Thyroid gland (tissue), 4 donors: ENCODE results near the gene HK2. TPM values are rescaled to one million over a fixed set of nuclear protein-coding genes. Genes with fewer than 3 reads are reported as not detected.
A peak's percentile ranks its signal among the peaks of the same experiment; 100 is the strongest.

Experiments
- DNase-seq, 2 donors: peaks; one replicate each; pipeline ENCODE4 v3.0.0-alpha.2; 2019
- H3K27ac ChIP-seq, 3 donors: fragments of 200-600 bp; sonication (generic); 1 replicate in 2 of 3; 2 replicates in 1 of 3; pipeline ENCODE4 v1.5.1; 2016 to 2019; ENCODE audit warnings: mild to moderate bottlenecking in 1 of 3, moderate library complexity in 1 of 3
- H3K27me3 ChIP-seq: fragments of 200-600 bp; sonication (generic); one replicate; pipeline ENCODE4 v1.5.1; 2019
- H3K36me3 ChIP-seq, 2 donors: fragments of 200-600 bp; sonication (generic); one replicate each; pipeline ENCODE4 v1.5.1; 2016 to 2019
- H3K4me1 ChIP-seq, 2 donors: fragments of 200-600 bp; sonication (generic); one replicate each; pipeline ENCODE4 v1.5.1; 2017 to 2019
- H3K4me3 ChIP-seq, 3 donors: fragments of 200-600 bp; sonication (generic); replicated peaks in 1 of 3; 1 replicate in 2 of 3; 2 replicates in 1 of 3; pipeline ENCODE4 v1.5.1; 2016; ENCODE audit warnings: mild to moderate bottlenecking in 1 of 3
- H3K9me3 ChIP-seq: fragments of 200-600 bp; sonication (generic); one replicate; pipeline ENCODE4 v1.5.1; 2017
- POLR2A ChIP-seq, 2 donors: fragments of 450-650 bp; IDR thresholded peaks; one replicate each; pipeline ENCODE4 v1.6.1; 2017; ENCODE audit warnings: antibody characterized with exemption in 2 of 2, mild to moderate bottlenecking in 2 of 2, moderate library complexity in 1 of 2
- WGBS, 2 donors: methylation state at CpG; one replicate each; pipeline ENCODE4 v1.1.5; 2017; 5-methylcytosine and 5-hydroxymethylcytosine counted together
- intact Hi-C: fragments of 100-400 bp; cut with DNase I; formaldehyde crosslinking; loops from one replicate; pipeline ENCODE4 v1.15.1; 2023
- total RNA-seq, 4 donors: library from RNA; depleted of rRNA; stranded (reverse); fragments of >200 nt; gene quantifications; one replicate each; pipeline ENCODE4 v1.2.3, GENCODE V29; 2016
- TF ChIP-seq, protein P1 (sequence below), 6 experiments: fragments of 200-600 bp in 3 of 6; fragments of 450-650 bp in 3 of 6; sonication (generic) in 3 of 6; IDR thresholded peaks; one replicate each; pipeline ENCODE4 v1.5.1; 2016 to 2019; ENCODE audit warnings: antibody characterized with exemption in 6 of 6, mild to moderate bottlenecking in 2 of 6, inconsistent platforms in 1 of 6, moderate library complexity in 1 of 6

The HK2 gene
- total RNA-seq, 4 donors from 2014 or later: 6.7 to 47.8 (median 26.9) TPM

- intact Hi-C loops: no loop called here
- no peaks in the 10 kb centered on the region for H3K27me3 ChIP-seq
Observed at GRCh38 chr2:74915743-74916142, 81.8 kb downstream of the HK2 start.

GRCh38 chr2:74916394-74916793, 82.5 kb downstream of the HK2 start:
- H3K4me3 ChIP-seq: no peak overlapping the region
- no peak for DNase-seq
- no peaks in the 10 kb centered on the region for H3K9me3 ChIP-seq
- peaks cover 0 to 8% of the 10 kb centered on the region in 2 donors for H3K4me1 ChIP-seq
- no peaks in the 10 kb centered on the region for H3K36me3 ChIP-seq
- H3K27me3 ChIP-seq: no peaks in the 10 kb centered on the region
- no peak overlapping the region for H3K27ac ChIP-seq
- 51 to 55% methylated on average over 2 of the region's 2 CpGs for WGBS, 2 donors
- TF ChIP-seq POLR2A (IDR thresholded peaks at IDR 0.05): no peak
- TF ChIP-seq, protein P1, sequence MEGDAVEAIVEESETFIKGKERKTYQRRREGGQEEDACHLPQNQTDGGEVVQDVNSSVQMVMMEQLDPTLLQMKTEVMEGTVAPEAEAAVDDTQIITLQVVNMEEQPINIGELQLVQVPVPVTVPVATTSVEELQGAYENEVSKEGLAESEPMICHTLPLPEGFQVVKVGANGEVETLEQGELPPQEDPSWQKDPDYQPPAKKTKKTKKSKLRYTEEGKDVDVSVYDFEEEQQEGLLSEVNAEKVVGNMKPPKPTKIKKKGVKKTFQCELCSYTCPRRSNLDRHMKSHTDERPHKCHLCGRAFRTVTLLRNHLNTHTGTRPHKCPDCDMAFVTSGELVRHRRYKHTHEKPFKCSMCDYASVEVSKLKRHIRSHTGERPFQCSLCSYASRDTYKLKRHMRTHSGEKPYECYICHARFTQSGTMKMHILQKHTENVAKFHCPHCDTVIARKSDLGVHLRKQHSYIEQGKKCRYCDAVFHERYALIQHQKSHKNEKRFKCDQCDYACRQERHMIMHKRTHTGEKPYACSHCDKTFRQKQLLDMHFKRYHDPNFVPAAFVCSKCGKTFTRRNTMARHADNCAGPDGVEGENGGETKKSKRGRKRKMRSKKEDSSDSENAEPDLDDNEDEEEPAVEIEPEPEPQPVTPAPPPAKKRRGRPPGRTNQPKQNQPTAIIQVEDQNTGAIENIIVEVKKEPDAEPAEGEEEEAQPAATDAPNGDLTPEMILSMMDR (IDR thresholded peaks at IDR 0.05): no peak
- intact Hi-C loops: no loop called here

More at GRCh38 chr2:74915743-74916142, 81.8 kb downstream of the HK2 start:
- Histone ChIP-seq H3K4me1 (peaks cover 0 to 8% of the 10 kb centered on the region in 2 donors), H3K36me3 (no peaks in the 10 kb centered on the region), H3K9me3 (no peaks in the 10 kb centered on the region), H3K27ac (no peak overlapping the region), H3K4me3 (no peak overlapping the region)
- WGBS, 2 donors: 79 to 90% methylated on average over 4 of the region's 4 CpGs
- DNase-seq: no peak
- TF ChIP-seq, protein P1 (IDR thresholded peaks at IDR 0.05): no peak
- TF ChIP-seq POLR2A (IDR thresholded peaks at IDR 0.05): no peak

- Histone ChIP-seq H3K27ac (no peak overlapping the region), H3K36me3 (no peaks in the 10 kb centered on the region), H3K4me3 (no peak overlapping the region), H3K9me3 (no peaks in the 10 kb centered on the region), H3K27me3 (no peaks in the 10 kb centered on the region), H3K4me1 (peaks cover 0 to 8% of the 10 kb centered on the region in 2 donors)
- no peak for TF ChIP-seq POLR2A (IDR thresholded peaks at IDR 0.05)
- TF ChIP-seq, protein P1 (IDR thresholded peaks at IDR 0.05): no peak
- WGBS, 2 donors: 65 to 67% methylated on average over 20 of the region's 20 CpGs
- DNase-seq: no peak
- intact Hi-C loops: no loop called here
Observed at GRCh38 chr2:74917702-74918619, 84.0 kb downstream of the HK2 start.

DNA sequence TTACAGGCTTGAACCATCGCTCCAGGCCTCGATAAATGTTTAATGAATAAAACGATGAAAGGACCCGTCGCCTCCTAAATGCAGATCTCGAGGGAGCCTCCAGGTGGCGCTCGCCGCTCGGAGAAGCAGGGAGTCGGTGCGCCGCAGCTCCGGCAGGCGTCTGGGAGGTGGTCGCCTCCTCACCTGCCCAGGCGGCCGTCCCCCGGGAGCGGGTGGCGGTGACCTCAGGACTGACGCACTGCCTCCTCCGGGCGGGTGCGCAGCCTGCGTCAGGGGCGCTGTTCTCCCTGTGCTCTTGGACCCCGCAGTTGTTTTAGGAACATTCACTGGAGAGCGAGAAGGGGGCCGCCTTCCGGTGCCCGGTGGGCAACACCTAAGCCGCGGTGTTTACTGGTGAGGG, 85.9 kb downstream of the HK2 start:
- DNase-seq: peak; percentile 50 to 69
- no peak for TF ChIP-seq POLR2A (IDR thresholded peaks at IDR 0.05)
- TF ChIP-seq, protein P1 (IDR thresholded peaks at IDR 0.05): peak; percentile 59 to 93 (median 76)
- Histone ChIP-seq H3K4me1 (peaks cover 0 to 8% of the 10 kb centered on the region in 2 donors), H3K4me3 (peak overlapping the region in 1 of 3 donors; percentile 23), H3K27ac (no peak overlapping the region), H3K9me3 (no peaks in the 10 kb centered on the region), H3K27me3 (no peaks in the 10 kb centered on the region), H3K36me3 (no peaks in the 10 kb centered on the region)
- intact Hi-C loops: loop anchor here (5.0 kb wide), 1 partner anchor 487 kb away; no protein-coding TSS in a partner anchor
- WGBS, 2 donors: 4 to 9% methylated on average over 9 to 30 of the region's 34 CpGs

DNA sequence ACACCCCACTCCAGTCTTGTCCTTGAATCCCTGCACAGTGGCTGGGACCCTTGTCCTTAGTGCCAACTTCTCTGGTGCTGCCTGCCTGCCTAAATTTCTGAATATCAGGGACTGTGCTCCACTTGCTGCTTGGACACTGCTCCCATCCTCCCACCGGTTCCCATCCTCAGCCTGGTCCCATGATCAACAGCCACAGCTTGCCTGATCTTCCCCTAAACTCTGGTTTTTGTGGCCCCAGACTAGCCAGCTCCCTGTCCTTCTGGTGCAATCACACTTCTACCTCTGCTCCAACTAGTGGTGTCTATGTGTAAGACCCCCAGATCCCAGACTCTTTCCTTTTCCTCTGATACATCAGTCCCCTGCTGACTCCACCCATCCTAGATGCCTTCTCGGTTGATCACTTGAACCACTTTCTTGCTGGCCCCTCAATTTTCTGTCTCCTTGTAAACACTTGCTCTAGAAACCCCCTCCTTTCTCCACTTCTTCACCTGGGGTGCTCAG, 87.4 kb downstream of the HK2 start:
- H3K4me3 ChIP-seq: no peak overlapping the region
- H3K36me3 ChIP-seq: no peaks in the 10 kb centered on the region
- no peaks in the 10 kb centered on the region for H3K9me3 ChIP-seq
- H3K27me3 ChIP-seq: no peaks in the 10 kb centered on the region
- no peak overlapping the region for H3K27ac ChIP-seq
- WGBS, 2 donors: 95 to 97% methylated on average over 2 of the region's 2 CpGs
- DNase-seq: no peak
- TF ChIP-seq, protein P1 (IDR thresholded peaks at IDR 0.05): no peak
- TF ChIP-seq POLR2A (IDR thresholded peaks at IDR 0.05): no peak
- intact Hi-C loops: loop anchor here (5.0 kb wide), 1 partner anchor 486 kb away; no protein-coding TSS in a partner anchor
- H3K4me1 ChIP-seq: peaks cover 0 to 17% of the 10 kb centered on the region in 2 donors
